Measurements from ENCODE around the gene NEMP2.
"Not testable (repeated sequence)": the region's sequence is repeated elsewhere in the genome, so short reads cannot be mapped to it uniquely, and the experiment has no call there.

NEMP2 gene

DNA sequence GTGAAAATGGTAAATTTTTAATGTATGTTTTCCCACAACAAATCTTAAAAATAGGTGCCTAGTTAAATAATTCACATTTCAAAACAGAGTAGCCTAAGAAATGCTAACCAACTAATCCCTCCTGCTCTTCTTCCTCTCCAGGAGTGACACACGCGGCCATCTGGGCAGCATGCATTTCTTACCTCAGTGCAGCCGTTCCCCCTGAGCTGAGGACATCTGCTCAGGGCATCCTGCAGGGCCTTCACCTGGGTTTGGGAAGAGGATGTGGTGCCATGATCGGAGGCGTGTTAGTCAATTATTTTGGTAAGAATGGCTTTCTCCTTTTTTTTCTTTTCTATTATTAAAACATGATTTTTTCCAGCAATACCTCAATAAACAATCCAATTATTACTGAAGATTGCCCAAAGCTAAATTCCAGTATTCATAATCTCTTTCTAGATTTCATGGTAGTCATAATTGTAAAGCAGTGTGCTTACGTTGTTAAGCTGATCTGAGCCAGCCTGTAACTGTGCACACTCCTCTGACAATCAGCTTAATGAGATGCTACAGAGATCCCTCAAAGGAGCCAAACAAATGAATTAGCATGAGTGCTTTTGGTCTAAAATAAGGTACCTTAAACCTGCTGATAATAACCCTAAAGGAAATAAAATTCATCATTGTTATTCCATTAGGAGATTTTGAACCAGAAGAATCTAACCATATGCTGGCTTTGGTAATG is 45.8 kb downstream of the NEMP2 start:
- DNase-seq (ENCODE audit: low read depth), result no peak

DNA sequence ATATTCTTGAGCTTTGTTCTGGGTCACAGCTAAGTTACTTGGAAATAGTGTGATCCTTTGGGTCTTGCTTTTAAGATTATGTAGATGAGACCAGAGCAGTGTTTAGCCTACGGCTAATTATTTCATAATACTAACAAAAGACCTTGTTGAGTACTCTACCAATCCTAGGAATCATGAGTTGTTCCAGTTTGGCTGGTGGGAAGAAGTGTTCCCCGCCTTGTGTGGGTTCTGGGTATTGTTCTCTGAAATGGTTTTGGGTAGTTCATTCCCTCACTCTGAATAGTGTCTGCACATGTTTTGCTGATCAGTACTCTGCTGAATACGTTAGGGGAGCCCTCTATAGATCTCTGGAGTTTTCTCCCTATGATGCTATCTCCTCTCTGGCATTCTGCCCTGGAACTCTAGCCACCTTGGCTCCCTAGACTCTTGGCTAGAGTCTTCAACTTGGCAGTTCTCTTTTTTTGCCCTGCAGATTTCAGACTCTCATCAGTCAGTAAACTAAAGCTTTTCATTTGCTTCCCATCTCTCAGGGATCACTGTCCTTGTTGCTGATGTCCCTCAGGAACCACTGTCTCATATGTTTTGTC is 48.4 kb downstream of the NEMP2 start:
- no peak for DNase-seq (ENCODE audit: low read depth)

DNA sequence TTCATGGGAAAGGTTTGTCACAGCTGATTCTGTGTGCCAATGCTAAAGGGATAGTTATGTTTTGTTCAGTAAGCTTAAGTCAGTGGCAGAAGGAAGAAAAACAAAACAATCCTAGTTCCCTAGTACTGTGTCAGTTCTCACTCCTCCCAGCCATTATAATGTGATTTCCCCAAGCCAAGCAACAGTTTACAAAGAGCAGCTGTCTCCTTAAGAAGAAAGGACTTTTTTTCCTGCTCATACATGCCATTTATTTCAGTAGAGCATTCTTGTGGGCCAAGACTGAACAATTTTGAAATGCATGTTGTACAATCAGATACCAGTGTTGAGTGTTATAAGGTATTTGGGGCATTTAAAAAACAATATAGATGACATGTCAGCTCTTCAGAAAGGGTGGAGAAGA is 52.1 kb downstream of the NEMP2 start:
- no peak for DNase-seq (ENCODE audit: low read depth)

DNA sequence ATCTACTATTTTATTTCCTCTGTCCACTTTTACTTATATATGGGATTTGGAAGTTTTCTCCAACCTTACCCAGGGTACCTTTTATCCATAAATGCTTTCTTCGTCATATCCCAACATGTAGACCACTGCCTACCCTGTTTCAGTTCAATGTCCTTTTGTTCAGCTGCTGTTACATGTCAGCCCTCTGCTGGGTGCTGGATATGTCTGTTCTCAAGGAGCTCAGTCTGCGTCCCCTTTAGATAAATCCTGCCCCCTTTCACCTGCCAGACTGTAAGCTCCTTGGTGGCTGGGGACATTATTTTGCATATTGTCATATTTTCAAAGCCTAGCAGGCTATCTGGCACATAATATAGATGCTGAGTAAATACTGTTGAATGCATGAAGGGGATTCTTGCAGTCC is 53.2 kb downstream of the NEMP2 start:
- no peak for DNase-seq (ENCODE audit: low read depth)

DNA sequence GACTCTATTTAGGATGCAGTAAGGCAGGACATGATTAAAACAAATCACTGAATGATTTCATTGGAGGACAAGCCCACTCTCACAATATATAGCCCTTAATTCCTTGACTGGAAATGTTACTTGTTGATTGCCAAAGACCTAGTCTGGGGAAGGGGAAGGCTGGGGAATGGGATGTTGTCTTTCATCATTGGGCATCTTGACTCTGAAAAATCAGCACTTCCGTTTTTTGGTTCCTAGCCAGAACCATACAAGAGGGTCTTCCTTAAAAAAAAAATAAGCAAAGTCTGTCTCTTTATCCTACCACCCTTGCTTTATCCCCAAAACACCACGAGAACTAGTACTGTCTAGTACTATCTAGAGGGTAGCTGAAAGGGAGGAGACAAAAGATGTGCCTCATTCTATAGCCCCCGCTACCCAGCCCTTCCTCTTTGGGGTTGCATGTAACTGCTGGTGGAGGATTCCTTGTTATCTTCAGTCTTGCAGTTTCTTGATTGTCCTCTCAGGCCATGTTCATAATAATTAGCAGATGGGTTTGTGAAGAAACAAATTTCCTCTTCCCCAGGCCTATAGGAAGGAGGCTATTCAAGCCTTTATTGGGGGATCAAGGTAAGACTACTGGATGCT is 55.8 kb downstream of the NEMP2 start:
- no peak for DNase-seq (ENCODE audit: low read depth)

DNA sequence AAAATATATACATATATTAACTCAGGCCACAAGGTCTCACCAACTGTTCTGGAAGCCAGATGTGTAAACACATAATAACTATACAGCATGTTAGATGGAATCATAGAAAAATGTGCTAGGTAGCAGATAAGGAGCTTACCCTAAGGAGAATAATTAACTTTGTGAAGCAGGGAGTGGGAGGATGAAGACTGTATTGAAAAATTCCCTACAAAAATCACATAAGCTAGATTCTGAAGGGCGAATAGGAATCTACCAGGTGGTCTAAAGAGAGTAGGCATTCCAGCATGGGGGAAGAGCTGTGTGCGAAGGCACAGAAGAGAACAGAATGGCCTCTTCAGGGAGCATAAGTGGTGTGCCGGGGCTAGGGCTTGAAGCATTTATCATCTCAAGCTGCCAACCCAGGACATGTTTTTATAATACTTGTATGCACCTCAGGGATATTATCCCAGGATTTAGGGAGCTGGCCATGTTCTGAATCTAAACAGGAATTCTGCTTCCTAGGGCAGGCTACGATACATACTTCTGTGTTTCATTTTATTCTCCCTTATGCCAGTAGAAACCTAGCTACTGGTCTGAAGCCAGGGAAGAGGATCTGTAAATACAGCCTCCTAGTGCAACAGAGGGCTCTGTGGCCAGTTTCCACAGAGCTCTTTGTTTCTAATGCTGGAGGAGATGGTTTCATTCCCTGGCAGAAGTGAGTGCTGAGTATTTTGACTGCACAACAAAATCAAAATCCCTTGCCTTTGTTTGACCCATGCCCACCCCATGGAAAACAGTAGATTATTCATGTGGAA is 56.7 kb downstream of the NEMP2 start:
- DNase-seq (ENCODE audit: low read depth), result no peak

DNA sequence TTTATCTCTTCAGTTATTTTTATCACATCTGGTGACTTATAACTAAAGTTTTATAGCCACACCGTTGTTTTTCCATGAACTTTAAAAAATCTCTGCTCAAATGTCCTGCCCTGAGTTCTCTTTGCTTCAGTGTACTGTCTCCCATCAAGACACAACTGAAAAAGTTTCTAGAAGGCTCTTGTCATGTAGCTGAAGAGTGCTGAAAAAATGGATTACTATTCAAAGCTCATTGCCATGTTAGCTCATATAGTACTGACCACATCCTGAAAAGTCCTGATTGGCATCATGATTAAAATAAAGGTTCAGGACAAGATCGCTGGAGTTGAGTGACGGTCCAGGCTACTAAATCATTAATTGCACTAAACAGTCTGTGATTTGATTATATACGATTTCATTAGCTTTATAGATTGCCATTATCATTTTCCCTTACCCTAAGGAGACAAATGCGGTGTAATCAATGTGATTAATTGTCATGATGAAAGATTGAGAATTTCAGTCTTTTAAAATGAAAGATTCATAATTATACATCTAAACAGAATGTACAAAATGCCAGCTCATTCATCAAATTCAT is 64.2 kb downstream of the NEMP2 start:
- no peak for DNase-seq (ENCODE audit: low read depth)

DNA sequence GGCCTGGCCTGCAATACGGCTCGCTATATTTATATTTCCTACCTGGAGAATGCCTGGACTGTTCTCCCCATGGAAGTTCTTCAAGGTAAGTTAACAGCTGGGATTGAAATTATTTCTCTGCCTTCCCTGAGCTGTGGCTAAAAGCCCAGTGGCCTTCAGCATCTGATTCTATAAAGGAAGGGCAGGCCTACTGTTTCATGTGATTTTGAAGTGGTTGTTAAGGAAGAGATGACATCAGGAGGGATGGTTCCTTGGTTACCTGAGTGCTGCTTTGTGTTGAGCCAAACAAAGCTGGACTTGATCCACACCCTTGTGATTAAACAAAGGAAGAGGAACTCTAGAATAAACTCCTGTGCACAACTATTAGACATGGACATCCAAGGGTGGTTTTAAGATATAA is 64.8 kb downstream of the NEMP2 start:
- no peak for DNase-seq (ENCODE audit: low read depth)

DNA sequence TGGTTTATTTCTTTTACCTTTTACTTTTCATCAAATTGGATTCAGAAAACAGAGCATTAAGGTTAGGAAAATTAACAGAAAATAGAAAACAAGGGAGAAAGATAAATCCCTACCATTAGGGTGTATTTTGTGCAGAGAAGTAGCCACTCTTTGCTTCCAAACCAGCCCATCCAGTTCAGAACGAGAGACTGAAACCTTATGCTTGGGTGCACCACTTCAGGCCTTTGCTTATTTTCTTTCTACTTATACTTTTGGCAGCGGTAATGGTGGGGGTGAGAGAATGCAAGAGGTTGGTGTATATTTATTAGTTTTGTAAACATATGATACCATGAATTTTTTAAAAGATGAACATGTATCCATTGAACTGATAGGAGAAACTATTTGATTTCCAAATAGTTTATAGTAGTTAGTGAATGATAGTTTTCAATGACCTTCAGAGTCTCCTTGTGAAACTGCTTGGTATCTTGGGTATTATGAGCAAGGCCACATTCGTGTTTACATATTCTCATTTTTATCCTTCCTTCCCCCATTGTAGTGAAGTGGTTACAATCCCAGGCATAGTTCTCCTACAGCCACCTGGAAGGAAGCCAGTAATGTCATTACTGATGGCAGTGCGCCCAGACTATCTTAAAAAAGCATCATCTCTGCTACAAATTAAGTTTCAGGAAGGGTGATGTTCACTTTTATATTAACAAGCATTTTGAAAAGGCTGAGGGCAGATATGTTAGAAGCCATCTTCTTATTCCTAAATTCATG is 65.5 kb downstream of the NEMP2 start:
- DNase-seq (ENCODE audit: low read depth), result no peak

DNA sequence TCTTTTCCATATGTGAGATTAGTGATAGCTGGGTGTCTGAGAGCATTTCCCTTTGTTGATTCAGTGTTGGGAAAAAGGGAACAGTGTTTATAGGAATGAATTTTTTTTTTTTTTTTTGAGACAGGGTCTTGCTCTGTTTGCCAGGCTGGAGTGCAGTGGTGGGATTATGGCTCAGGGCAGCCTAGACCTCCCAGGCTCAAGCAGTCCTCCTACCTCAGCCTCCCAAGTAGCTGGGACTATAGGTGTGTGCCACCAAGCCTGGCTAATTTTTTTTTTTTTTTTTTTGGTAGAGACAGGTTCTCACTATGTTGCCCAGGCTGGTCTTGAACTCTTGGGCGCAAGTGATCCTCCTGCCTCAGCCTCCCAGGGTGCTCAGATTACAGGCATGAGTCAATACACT is 66.2 kb downstream of the NEMP2 start:
- not testable (repeated sequence) for DNase-seq (ENCODE audit: low read depth)

DNA sequence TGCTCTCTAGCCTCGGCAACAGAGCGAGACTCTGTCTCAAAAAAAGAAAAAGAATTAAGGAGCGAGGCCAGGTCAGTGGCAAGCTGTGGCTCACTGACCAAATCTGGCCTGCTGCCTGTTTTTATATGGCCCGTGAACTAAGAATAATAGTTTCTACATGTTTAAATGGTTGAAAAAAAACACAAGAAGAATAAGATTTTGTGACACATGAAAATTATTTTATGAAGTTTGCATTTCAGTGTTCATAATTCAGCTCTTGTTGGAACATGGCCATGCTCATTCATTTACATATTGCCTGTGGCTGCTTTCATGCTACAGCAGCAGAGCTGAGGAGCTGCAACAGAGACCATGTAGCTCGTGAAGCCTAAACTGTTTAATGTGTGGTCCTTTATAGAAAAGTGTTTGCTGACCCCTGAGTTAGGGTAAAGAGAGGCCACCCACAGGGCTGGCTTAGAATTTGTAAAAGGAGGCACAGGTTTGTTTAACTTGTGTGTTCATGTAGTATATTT is 66.9 kb downstream of the NEMP2 start:
- no peak for DNase-seq (ENCODE audit: low read depth)

DNA sequence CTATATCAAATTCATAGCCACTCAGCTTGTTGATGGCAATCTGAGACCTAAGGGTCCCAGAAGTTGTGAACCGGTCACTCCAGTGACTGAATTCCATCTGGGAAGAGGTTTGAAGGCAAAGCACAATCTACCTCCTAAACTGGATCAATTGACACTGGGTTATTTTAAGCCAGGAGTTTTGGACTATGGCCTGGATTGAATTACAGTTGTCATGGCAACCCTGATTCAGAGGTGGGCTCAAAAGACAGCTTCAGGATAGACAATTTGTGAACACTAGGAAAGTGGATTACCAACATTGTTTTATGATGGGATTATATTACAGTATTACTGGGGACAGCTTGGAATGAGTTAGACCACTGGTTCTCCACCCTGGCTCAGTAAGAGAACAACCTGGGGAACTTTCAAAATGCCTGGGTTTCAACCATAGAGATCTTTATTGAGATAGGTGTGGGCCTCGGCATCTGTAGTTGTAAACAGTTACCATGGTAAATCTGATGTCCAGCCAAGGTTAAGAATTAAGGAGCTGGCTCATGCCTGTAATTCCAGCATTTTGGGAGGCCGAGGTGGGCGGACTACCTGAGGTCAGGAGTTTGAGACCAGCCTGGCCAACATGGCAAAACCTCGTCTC is 67.6 kb downstream of the NEMP2 start:
- DNase-seq (ENCODE audit: low read depth), result no peak

DNA sequence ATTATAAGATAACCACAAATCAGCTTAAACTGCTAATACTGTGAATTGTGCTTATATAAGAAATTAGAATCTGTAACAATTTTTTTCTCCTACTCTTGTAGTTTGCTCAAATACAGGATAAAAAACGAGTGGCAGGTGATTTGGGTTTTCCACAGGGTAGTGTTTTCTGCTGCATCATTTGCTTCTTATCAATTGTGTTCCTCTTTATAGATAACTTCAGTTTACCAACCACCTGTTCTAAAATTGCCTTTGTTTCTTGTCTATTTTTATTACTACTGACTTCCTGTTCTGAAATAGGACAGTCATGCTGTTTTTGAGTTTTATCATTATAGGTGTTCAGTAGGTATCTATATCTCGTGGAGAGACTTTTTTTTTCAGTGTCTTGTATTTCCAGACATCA is 69.5 kb downstream of the NEMP2 start:
- no peak for DNase-seq (ENCODE audit: low read depth)

DNA sequence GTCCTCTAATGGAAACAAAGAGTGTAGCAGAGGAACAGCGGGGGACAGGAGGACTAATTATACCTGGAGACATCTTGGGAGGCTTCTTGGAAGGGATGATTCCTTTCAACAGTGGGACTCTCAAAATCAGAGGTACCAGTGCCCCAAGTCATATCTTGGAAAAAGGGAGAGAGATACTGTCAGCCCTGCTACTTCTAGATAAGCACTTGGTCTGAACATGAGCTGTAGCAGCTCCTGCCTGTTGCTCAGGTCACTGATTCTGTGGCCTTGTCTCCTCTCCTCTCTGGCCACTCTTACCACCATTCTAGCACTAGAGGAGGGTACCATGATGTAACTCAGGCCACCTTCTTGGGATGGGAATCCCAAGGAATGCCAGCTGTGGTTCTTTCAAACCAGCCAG is 71.9 kb downstream of the NEMP2 start:
- DNase-seq (ENCODE audit: low read depth), result no peak

DNA sequence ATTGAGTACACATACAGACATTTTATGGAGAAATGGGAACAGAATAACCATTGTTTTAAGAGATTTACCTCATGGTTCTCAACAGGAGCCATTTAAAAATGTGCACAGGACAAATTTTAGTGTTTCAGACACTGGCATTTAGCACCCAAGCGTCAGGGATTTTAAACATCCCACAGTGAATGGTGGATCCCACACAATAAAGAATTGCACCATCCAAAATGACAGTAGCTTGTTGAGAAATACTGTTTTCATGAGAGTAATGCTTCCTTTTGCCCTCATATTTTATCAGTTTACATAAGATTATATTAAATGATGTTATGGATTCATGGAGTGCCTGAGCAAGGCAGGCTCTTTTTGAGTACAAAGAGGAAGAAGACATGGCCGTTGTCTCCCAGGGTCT is 72.3 kb downstream of the NEMP2 start:
- DNase-seq (ENCODE audit: low read depth), result no peak

DNA sequence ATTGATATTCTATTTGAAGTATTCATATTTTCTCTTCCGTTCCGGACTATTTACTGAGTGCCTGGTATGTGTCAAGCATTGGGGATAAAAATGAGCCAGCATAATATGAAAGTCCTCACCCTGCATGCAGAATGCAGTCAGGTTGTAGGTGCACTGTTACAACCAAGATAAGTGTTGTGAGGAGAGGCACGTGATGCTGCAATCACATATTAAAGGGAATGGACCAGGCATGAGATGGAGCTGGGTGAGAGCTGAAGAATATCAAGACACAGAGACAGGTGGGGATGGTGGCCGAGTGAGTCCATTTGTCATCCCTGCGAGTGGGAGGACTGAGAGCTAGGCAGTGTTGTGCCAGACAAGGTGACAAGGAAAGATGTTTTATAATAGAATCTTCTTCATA is 74.0 kb downstream of the NEMP2 start:
- DNase-seq (ENCODE audit: low read depth), result no peak

DNA sequence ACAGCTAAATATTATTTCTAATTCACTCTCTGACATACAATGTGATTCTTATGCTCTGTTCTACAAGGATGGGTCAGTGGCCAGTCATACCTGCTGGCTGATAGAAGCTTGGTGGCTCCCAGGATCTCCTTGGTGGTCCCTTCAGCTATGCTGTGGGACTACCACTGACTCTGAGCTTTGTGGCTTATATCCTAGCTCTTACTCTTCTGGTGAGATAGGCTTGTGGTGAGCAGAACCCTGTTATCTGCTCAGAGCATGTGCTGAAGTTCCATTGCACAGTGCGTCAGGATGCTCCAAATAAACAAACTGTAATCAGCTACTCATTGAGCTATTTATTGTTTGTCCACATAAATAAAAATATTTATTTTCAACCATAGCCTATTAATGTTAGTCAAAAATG is 74.6 kb downstream of the NEMP2 start:
- DNase-seq (ENCODE audit: low read depth), result no peak

DNA sequence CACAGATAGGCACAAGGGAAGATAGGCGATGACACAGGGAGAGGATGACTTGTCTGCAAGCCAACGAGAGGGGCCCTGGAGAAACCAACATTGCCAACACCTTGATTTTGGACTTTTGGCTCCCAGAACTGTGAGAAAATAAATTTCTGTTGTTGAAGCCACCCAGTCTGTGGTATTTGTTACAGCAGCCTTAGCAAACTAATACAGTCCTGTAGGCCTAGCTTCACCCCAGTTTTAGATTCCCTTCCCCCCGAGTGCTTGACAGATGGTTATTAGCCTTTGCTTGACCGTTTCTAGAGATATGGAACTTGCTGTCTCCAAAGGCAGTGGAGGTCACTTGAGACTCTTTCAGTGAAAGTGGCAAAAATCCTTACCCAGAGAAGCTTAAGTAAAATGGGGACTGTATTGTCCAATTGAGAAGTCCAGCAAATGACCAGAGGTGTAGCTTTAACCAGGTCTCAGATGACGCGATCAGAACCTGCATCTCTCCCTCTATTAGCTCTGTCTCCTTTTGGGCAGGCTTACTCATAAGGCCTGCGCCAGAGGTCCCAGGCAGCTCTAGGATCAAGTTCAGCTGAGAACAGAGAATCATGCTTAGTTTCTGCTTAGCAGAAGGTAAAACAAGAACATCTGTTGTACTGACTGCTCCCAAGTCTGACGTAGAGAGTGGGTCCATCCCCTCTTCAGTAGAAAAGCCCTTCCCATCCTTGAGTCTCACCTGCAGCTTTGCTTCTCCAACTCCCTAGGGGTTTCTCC is 76.0 kb downstream of the NEMP2 start:
- DNase-seq (ENCODE audit: low read depth), result no peak

DNA sequence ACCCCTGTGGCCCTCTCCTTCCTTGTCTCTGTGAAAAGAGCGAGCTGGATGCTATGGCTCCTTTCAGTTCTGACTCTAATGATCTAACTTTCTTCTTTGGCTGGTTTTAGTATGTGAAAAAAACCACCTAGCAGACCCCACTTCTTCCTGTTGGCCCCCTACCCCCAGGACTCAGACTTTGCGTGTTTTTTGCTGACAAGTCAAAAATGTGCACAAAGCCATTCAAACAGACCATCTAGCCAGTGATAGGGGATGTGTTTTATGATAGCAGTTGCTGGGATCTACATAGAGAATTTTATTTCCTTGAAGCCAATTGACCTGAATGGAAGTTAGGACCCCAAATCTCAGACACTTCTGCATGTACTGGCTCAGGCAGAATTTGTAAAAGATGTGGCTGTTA is 77.3 kb downstream of the NEMP2 start:
- DNase-seq (ENCODE audit: low read depth), result no peak

DNA sequence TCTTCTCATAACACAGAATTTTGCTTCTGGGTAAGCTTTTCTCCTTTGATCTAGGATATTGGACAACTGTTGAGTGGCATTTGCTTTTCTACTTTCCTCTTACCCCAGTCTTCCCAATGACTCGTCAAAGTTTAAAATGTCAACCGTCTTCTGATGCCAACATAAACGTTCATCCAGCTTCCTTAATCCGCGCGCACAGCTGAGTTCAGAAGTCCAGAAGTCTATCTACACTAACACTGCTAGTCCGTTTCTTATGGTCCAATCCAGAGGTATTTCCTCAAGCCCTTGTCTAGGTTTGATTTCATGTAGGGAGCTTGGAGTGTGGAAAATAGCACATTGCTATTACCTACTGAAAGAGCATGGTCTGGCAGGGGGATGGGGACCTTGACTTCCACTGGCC is 77.7 kb downstream of the NEMP2 start:
- no peak for DNase-seq (ENCODE audit: low read depth)

Data from stimulated activated CD8-positive, alpha-beta memory T cell treated with anti-CD3 and anti-CD28 coated beads, Interleukin-4, amount 100 ng/mL, for 24 hours (primary cell).